Keratinocyte (primary cell): ENCODE results near the gene TMEM132C. TPM values are rescaled to one million over a fixed set of nuclear protein-coding genes. Genes with fewer than 3 reads are reported as not detected.

Source experiments
- DNase-seq: peaks from one replicate; pipeline ENCODE4 v3.0.0-alpha.2; 2011; ENCODE audit warnings: low read depth, missing footprints, low spot score
- FAIRE-seq: peaks from 2 replicates; lab custom pipeline; 2011; peaks lifted over from hg19 to GRCh38; lab: Jason Lieb, UNC
- H2AFZ ChIP-seq: 2 replicates; pipeline ENCODE4 v1.6.0; 2012; ENCODE audit warnings: low read length, control low read depth, inconsistent platforms; ENCODE audit not compliant: control insufficient read depth
- H3K27ac ChIP-seq: 2 replicates; pipeline ENCODE4 v1.5.1; 2011; ENCODE audit warnings: low read length; ENCODE audit not compliant: control insufficient read depth, insufficient read depth
- H3K27me3 ChIP-seq: 3 replicates; pipeline ENCODE4 v1.6.0; 2011; ENCODE audit warnings: low read length; ENCODE audit not compliant: control insufficient read depth, insufficient read depth; ENCODE audit errors: extremely low read depth
- H3K36me3 ChIP-seq, 2 experiments: 2 replicates in 1 of 2; 3 replicates in 1 of 2; pipeline ENCODE4 v1.5.1; 2011; ENCODE audit warnings: low read length in 2 of 2, mild to moderate bottlenecking in 1 of 2; ENCODE audit not compliant: control insufficient read depth in 2 of 2, insufficient read depth in 2 of 2; ENCODE audit errors: extremely low read depth in 1 of 2
- H3K4me1 ChIP-seq: 3 replicates; pipeline ENCODE4 v1.5.1; 2011; ENCODE audit warnings: low read length; ENCODE audit not compliant: control insufficient read depth, insufficient read depth; ENCODE audit errors: extremely low read depth
- H3K4me2 ChIP-seq: 3 replicates; pipeline ENCODE4 v1.6.0; 2011; ENCODE audit warnings: low read depth, low read length; ENCODE audit not compliant: control insufficient read depth, insufficient read depth; ENCODE audit errors: extremely low read depth
- H3K4me3 ChIP-seq, 3 experiments: fragments of 200-600 bp in 1 of 3; sonication (generic) in 1 of 3; 2 replicates in 2 of 3; 3 replicates in 1 of 3; pipeline ENCODE4 v1.5.1; 2011 to 2016; ENCODE audit warnings: low read length in 3 of 3, mild to moderate bottlenecking in 3 of 3, control low read depth in 2 of 3, inconsistent platforms in 1 of 3, low read depth in 1 of 3, mixed read lengths in 1 of 3, mixed run types in 1 of 3, moderate library complexity in 1 of 3; ENCODE audit not compliant: control insufficient read depth in 2 of 3, insufficient read depth in 2 of 3; ENCODE audit errors: extremely low read depth in 1 of 3
- H3K79me2 ChIP-seq: 2 replicates; pipeline ENCODE4 v1.6.0; 2012; ENCODE audit warnings: low read length; ENCODE audit not compliant: control insufficient read depth, insufficient read depth
- H3K9ac ChIP-seq: 3 replicates; pipeline ENCODE4 v1.6.0; 2011; ENCODE audit warnings: low read length; ENCODE audit not compliant: control insufficient read depth, insufficient read depth; ENCODE audit errors: extremely low read depth
- H3K9me1 ChIP-seq: 3 replicates; pipeline ENCODE4 v1.6.0; 2011; ENCODE audit warnings: low read length; ENCODE audit not compliant: control insufficient read depth, insufficient read depth; ENCODE audit errors: extremely low read depth
- H3K9me3 ChIP-seq: 2 replicates; pipeline ENCODE4 v1.5.1; 2012; ENCODE audit warnings: low read depth, low read length; ENCODE audit not compliant: control insufficient read depth
- H4K20me1 ChIP-seq: 3 replicates; pipeline ENCODE4 v1.6.0; 2011; ENCODE audit warnings: low read length; ENCODE audit not compliant: control insufficient read depth, insufficient read depth; ENCODE audit errors: extremely low read depth
- CTCF ChIP-seq, 3 experiments: IDR thresholded peaks in 1 of 3; conservative IDR thresholded peaks in 1 of 3; optimal IDR thresholded peaks in 1 of 3; 2 replicates in 2 of 3; 3 replicates in 1 of 3; pipeline versions ENCODE3 to v1.5.1; 2011; ENCODE audit warnings: low read length in 3 of 3, mild to moderate bottlenecking in 3 of 3, moderate library complexity in 2 of 3, control low read depth in 1 of 3, inconsistent platforms in 1 of 3; ENCODE audit not compliant: insufficient read depth in 2 of 3; ENCODE audit errors: extremely low read depth in 1 of 3
- EZH2 ChIP-seq: IDR thresholded peaks from one replicate; pipeline ENCODE4 v1.6.1; 2012; ENCODE audit warnings: inconsistent platforms, mild to moderate bottlenecking, low read length, moderate library complexity
- dilution Hi-C: fragments of 300-500 bp; cut with MboI; formaldehyde crosslinking; loops from one replicate; pipeline ENCODE4 v1.7.0; 2020; ENCODE audit warnings: low sequenced_read_pairs; ENCODE audit not compliant: extremely low pct_ligation_motif_present
- polyA plus RNA-seq, 5 experiments: library from polyadenylated mRNA; depleted of rRNA in 3 of 5; stranded (reverse) in 3 of 5; stranded (forward) in 1 of 5; unstranded in 1 of 5; fragments of >200 nt; gene quantifications; 1 replicate in 1 of 5; 2 replicates in 3 of 5; 3 replicates in 1 of 5; pipeline versions ENCODE4 v1.2.1 to v1.2.3, GENCODE V29; 2011 to 2012; ENCODE audit warnings: missing spikeins in 2 of 5, low read depth in 1 of 5, low replicate concordance in 1 of 5

Gene TMEM132C
- polyA plus RNA-seq, 1 donor (not counting 4 experiments of a cell fraction or from before 2014, with no cell fraction given): not detected

DNA sequence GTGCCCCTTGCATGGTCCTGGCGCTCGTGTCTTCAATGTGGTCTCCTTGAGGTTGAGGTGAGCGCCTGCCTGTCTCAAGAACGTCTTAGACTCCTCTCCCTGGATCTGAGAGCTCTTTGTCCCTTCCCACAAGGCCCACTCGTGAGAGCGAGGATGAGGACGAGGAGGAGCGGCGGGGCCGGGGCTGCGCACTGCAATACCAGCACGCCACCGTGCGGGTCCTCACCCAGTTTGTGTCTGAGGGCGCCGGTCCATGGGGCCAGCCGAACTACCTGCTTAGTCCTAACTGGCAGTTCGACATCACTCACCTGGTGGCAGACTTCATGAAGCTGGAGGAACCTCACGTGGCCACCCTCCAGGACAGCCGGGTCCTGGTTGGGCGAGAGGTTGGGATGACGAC is 428.7 kb downstream of the TMEM132C start:
- dilution Hi-C loops: no loop called here
- Histone ChIP-seq H3K4me2 (no peak overlapping the region), H3K9me1 (no peaks in the 10 kb centered on the region), H3K36me3 (no peaks in the 10 kb centered on the region), H3K27ac (no peak overlapping the region), H3K9me3 (peaks cover 9% of the 10 kb centered on the region), H3K79me2 (no peaks in the 10 kb centered on the region), H3K4me3 (no peak overlapping the region), H3K4me1 (no peaks in the 10 kb centered on the region), H4K20me1 (no peaks in the 10 kb centered on the region), H3K9ac (no peak overlapping the region), H2AFZ (no peak overlapping the region), H3K27me3 (no peaks in the 10 kb centered on the region)
- FAIRE-seq: no peak
- DNase-seq: no peak
- TF ChIP-seq EZH2 (no peak), CTCF (optimal IDR thresholded peaks at IDR 0.05 in 1 of 3, IDR thresholded peaks at IDR 0.05 in 1 of 3, conservative IDR thresholded peaks at IDR 0.05 in 1 of 3; ENCODE audit: extremely low read depth in 1 of 3, insufficient read depth in 2 of 3, low read length in 3 of 3) (no peak)

GRCh38 chr12:128698301-128698972 is 431.5 kb downstream of the TMEM132C start:
- H3K9ac ChIP-seq: no peak overlapping the region
- H3K9me3 ChIP-seq: peaks cover 11% of the 10 kb centered on the region
- no peaks in the 10 kb centered on the region for H3K4me1 ChIP-seq
- no peak overlapping the region for H2AFZ ChIP-seq
- no peak overlapping the region for H3K4me3 ChIP-seq
- H3K79me2 ChIP-seq: no peaks in the 10 kb centered on the region
- H3K27me3 ChIP-seq: no peaks in the 10 kb centered on the region
- H3K27ac ChIP-seq: no peak overlapping the region
- DNase-seq (no peak), FAIRE-seq (no peak)
- dilution Hi-C loops: no loop called here
- TF ChIP-seq CTCF (optimal IDR thresholded peaks at IDR 0.05 in 1 of 3, IDR thresholded peaks at IDR 0.05 in 1 of 3, conservative IDR thresholded peaks at IDR 0.05 in 1 of 3; ENCODE audit: extremely low read depth in 1 of 3, insufficient read depth in 2 of 3, low read length in 3 of 3): no peak
- TF ChIP-seq EZH2: no peak
- no peak overlapping the region for H3K4me2 ChIP-seq
- H3K36me3 ChIP-seq: no peaks in the 10 kb centered on the region
- no peaks in the 10 kb centered on the region for H3K9me1 ChIP-seq
- H4K20me1 ChIP-seq: no peaks in the 10 kb centered on the region
